Stimulated activated CD8-positive, alpha-beta memory T cell treated with anti-CD3 and anti-CD28 coated beads, Interleukin-4, amount 100 ng/mL, for 4 hours (primary cell): ENCODE measurements around the gene TAPBP.
"Not testable (repeated sequence)": the region's sequence is repeated elsewhere in the genome, so short reads cannot be mapped to it uniquely, and the experiment has no call there.

Experiments used
- DNase-seq, 2 donors: peaks; one replicate each; pipeline ENCODE4 v3.0.0-alpha.2; 2020; ENCODE audit warnings: low read depth in 2 of 2, low spot score in 1 of 2

TAPBP gene

DNA sequence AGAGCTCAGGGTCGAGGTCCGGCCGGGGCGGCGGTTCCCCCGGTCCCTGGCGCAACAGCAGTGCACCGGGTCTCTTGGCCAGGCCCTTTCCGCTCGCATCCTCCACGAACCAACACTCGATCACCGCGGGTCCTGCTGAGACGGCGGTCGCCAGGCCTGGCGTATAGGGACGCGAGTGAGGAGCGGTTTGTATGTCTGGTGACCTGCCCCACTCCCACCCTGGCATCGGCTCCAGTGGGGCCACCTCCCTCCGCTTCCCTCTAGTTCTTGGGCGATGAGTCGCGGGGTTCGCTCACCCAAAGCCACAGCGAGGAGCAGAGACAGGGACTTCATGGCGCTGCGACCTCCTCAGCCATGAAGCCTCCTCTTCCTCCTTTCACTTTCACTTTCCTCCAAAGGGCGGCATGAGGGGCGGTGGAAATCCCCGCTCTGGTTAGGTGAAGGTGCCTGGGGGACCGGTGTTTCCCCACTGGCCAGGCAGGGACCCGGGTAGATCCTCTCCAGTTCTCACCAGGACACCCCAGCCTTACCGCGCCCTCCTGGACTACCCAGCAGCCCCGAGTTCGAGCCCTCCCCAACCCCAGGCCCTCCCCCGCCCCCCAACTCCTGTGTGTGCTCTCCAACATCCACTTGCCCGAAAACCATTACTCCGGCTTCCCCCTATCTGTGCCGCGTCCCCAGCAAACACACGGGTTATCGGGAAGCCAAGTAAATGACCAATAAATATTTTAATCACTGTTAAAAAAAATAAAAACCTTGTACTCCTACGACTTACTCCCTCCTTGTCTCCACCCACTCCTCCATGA lies at the start of gene TAPBP:
TSS of gene TAPBP (minus strand) at position 370 of the 806 bp plus-strand sequence. CDS start at position 333, 37 bp downstream.
- DNase-seq, result peak; percentile 75 to 84

DNA sequence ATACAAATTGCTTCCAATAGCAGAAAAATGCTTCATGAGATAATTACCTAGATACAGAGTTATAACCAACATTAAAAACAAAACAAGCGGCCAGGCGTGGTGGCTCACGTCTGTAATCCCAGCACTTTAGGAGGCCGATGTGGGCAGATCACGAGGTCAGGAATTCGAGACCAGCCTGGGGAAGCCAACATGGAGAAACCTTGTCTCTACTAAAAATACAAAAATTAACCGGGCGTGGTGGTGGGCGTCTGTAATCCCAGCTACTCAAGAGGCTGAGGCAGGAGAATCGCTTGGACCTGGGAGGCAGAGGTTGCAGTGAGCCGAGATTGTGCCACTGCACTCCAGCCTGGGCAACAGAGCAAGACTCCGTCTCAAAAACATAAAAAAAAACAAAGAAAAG lies 49.6 kb upstream of the TAPBP start:
- DNase-seq, result not testable (repeated sequence)

DNA sequence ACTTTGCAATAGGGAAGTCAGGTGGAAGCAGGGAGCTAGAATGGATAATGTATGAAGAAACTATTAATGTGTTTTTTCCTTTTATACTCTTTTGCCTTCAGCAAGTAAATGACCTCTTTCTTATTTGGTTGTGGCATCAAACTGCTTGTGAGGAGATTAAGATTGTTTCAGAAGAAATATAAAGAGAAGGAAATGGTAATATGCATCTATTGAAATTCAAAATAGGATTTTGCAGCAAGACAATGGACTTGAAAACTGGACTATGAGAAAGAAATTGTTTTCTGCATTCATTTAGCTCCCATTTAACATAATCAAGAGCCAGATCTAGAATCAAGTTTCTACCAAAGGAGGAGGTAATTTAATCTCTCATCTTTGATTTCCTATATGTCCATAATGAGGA lies 45.5 kb upstream of the TAPBP start:
- DNase-seq, result no peak

DNA sequence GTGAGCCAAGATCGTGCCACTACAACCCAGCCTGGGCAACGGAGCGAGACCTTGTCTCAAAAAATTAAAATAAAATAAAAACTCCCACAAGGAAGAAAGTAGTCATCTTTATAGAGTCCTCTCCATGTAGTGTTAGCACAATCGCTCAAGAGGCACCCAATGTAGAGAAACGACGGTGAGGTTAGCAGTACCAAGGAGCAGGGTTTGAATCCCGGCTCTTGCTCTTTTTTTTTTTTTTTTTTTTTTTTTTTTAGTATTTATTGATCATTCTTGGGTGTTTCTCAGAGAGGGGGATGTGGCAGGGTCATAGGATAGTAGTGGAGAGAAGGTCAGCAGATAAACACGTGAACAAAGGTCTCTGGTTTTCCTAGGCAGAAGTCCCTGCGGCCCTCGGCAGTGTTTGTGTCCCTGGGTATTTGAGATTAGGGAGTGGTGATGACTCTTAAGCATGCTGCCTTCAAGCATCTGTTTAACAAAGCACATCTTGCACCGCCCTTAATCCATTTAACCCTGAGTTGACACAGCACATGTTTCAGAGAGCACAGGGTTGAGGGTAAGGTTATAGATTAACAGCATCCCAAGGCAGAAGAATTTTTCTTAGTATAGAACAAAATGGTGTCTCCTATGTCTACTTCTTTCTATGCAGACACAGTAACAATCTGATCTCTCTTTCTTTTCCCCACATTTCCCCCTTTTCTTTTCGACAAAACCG lies 43.4 kb upstream of the TAPBP start:
- not testable (repeated sequence) for DNase-seq

DNA sequence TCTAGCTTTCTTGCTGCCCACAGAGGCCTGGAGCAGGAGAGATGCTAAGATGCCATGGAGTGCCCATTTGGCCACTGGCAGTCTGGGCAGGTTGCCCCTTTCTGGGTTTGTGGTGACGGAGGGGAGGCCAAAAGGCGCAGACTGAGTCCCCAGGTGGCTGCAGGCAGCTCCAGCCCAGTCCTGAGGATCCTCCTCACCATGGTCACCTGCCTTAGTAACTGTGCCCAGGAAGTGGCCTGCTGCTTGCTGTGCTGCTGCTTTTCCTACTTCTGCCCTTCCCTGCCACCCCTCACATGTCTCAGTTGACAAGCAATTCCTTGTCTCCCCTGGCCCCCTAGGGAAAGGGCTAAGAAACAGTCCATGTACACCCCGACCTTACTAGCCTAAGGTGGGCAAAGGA lies 42.4 kb upstream of the TAPBP start:
- DNase-seq, result no peak

DNA sequence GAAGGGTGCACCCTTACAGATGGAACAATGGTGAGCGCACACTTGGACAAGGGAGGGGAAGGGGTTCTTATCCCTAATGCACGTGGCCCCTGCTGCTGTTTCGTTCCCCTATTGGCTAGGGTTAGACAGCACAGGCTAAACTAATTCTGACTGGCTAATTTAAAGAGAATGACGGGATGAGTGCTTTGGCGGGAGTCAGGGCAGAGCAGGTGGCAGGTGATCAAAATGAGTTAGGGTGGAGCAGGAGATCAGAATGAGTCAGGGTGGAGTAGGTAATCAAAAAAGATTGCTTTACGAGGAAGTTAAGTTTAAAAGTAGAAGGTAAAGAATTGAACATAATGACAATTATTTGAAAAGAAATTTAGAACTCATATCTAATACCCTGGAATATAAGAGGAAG lies 42.0 kb upstream of the TAPBP start:
- DNase-seq, result not testable (repeated sequence)

DNA sequence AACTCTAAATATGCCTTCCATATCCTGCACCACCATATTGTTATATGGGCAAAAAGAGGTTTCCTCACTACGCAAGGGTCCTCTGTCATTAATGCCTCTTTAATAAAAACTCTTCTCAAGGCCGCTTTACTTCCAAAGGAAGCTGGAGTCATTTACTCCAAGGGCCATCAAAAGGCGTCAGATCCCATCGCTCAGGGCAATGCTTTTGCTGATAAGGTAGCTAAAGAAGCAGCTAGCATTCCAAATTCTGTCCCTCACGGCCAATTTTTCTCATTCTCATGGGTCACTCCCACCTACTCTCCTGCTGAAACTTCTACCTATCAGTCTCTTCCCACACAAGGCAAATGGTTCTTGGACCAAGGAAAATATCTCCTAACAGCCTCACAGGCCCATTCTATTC lies 33.9 kb upstream of the TAPBP start:
- DNase-seq, result no peak

DNA sequence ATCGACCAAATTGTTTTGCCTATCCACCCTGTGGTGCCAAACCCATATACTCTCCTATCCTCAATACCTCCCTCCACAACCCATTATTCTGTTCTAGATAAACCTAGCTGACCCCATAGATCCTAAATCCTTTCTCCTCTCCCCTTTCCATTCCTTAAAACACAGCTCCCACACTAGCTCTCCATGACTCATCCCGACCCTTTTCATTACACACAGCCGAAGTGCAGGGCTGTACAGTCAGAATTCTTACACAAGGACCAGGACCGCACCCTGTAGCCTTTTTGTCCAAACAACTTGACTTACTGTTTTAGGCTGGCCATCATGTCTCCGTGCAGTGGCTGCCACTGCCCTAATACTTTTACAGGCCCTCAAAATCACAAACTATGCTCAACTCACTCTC lies 33.1 kb upstream of the TAPBP start:
- not testable (repeated sequence) for DNase-seq

DNA sequence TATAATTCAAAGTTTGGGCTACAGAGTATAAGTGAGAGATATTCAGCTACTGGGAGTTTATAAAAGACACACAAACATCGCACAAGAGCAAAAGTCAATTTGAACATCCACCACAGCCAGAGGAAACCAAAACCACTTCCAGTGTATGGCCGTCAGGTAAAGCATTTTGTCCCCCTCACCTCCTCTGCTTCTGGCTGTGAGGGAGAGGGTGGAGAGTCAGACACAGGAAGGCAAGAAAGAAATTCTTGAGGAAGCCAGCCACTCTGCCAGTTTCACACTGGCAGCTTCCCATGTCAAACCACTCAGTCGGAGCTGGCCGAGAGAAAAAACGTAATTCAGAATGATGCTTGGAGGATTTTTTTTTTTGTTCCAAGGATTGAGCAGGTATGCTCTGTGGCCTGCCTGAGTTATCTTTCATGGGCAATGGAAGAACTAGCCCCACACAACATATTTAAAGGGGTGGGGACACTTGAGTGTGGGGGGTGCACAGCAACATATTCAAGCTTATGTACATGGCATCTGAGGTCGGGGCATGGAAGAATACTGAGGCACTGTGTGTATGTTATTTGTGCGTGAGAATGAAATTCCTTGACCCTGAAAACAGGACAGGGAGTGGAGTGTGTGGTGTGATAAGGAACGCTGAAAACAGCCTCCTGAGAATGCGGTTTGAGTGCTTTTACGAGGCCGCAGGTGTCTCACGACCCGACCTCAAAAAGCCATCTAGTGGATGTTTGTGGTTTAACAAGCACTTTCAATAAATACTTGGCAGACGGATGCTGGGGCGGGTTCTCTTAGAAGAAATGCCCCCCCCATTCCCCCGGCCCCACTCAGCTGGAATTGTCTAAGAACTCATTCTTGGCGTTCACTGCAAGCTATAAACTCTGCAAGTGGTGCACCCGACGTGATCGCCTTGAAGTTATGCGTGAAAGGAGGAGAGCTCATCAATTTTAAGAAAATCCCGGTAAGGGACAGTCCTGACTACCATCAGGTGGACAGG lies 31.1 kb upstream of the TAPBP start:
- peak in 1 of 2 donors; percentile 48 for DNase-seq

DNA sequence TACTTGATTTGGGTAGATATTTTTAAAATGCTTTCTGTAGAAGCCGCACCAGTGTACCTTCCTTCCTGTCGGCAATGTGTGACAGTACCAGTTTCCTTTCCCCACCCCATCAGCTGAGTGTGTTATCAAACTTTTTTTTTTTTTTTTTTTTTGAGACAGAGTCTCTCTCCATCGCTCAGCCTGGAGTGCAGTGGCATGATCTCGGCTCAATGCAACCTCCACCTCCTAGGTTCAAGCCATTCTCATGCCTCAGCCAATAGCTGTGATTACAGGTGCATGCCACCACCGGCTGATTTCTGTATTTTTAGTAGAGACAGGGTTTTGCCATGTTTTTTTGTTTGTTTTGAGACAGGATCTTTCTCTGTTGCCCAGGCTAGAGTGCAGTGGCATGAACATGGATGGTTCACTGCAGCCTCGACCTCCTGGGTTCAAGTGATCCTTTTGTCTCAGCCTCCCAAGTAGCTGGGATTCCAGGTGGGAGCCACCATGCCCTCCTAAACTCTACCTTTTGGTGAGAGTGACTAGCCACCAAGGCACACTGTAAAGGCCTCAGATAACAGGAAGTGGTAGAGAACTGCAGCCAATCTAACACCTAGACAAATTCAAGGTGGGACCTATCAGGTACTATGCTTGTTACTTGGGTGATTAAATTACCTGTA lies 30.2 kb upstream of the TAPBP start:
- DNase-seq, result no peak

DNA sequence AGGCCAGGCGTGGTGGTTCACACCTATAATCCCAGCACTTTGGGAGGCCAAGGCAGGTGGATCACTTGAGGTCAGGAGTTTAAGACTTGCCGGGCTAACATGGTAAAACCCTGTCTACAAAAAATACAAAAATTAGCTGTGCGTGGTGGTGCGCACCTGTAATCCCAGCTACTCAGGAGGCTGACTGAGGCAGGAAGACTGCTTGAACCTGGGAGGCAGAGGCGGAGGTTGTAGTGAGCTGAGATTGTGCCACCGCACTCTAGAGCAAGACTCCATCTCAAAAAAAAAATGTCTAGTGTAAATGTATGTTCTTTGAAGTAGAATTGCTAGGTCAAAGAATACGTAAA lies 29.7 kb upstream of the TAPBP start:
- DNase-seq, result not testable (repeated sequence)

DNA sequence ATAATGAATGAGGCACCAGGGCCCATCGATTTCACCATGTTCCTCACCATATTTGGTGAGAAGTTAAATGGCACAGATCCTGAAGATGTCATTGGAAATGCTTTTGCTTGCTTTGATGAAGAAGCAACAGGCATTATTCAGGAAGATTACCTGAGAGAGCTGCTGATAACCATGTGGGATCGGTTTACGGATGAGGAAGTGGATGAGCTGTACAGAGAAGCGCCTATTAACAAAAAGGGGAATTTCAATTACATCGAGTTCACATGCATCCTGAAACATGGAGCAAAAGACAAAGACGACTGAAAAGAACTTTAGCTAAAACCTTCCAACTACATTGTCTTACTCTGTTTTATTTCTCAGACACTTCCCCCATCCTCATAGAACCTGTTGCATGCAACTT lies 25.3 kb upstream of the TAPBP start:
- no peak for DNase-seq

DNA sequence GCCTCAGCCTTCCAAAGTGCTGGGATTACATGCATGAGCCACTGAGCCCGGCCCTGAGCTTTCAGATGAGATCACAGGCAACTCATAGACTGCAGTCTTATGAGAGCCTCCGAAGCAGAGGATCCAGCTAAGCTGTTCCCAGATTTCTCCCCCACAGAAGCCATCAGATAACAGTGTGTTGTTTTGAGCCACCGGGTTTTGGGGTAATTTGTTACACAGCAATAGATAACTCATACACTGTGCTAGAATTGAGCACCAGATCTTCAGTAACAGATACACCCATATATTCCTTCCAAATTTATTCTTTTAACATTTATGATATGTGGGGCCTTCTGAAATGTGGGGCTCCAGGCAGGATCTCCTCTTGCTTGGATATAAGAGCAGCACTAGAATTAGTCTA lies 22.6 kb upstream of the TAPBP start:
- DNase-seq, result no peak

DNA sequence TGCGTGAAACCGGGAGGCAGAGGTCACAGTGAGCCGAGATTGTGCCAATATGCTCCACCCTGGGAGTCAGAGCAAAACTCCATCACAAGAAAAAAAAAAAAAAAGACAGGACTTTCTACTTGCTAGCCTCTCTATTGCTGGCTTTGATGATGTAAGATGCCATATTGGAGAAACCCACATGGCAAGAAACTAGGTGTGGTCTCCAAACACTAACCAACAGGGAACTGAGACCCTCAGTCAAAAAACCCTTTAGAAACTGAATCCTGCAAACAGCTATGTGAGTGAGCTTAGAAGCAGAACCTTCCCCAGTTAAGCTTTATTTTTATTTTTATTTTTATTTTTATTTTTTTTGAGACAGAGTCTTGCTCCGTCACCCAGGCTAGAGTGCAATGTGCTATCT lies 22.0 kb upstream of the TAPBP start:
- no peak for DNase-seq

DNA sequence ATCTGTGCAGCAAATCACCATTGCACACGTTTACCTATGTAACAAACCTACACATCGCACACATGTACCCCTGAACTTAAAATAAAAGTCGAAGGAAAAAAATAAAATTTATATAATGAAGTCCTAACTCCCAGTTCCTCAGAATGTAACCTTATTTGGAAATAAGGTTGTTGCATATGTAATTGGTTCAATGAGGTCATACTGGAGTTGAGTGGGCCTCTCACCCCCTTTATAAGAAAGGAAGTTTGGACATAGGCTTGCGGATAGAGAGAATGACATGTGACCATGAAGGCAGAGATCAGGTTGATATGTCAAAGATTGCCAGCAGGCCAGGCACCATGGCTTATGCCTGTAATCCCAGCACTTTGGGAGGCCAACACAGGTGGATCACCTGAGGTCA lies 19.8 kb upstream of the TAPBP start:
- DNase-seq, result no peak

DNA sequence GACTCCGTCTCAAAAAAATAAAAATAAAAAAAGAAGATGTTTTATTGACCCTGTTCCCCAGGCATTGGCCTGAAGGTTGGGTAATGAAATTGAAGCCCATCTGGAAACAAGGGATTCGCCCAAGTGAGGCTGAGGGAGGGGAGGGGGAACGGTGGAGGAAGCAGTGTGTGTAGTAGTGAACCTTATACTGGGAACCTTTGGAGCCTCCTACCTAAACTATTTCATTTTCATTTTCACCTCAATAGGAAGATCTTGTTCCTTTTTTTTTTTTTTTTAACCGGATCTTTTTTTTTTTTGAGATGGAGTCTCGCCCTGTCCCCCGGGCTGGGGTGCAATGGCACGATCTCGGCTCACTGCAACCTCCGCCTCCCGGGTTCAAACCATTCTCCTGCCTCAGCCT lies 16.9 kb upstream of the TAPBP start:
- DNase-seq, result no peak

DNA sequence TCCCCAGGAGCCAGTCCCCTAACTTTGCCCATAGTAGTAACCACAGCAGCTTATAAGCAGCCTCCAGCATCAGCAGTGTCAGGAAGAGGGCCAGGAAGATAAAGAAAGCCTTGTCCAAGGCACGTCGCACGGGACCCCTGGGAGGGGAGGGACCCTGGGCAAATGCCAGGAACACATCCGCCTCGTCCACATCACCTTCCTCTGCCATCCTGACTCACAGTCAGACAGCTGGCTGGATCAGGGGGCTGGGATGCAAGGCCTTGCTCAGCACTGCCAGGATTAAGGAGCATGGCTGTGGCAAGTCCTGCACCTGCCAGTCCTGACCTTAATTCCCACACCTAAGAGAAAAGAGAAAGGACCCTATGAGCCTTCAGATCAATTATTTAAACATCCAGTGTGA lies 15.2 kb upstream of the TAPBP start:
- DNase-seq, result no peak

DNA sequence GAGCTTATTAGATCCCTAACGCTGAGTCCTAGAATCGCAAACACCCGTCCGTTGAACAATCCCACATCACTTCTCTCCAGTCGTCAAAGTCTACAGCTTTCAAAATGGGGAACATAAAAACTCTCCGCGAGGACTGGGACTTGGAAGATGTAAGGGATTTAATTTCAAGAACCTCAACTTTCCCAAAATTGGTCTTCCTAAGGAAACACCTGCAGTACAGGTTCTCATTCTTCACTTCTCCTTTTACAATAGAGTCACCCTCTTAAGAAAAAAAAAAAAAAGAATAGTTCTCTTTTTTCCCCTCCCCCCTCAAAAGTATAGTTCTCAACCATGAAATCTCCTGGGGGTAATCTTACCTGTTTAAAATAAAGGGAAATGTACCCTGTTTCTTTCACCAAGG lies 10.2 kb upstream of the TAPBP start:
- no peak for DNase-seq

DNA sequence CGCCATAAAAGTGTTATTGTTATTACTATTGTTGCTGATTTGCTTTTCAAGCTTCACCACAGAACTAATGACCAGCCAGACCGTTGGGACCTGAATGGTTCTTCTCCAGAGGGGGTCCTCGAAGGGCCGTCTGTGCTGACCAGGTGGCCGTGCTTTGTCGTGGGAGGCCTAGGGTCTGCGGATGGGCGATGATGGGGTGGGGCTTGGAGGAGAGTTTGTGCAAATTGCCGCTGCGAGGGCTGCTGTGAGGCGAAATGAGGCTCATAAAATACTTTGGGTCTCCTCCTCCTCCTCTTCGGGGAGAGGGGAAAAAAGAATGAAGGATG lies 9.7 kb upstream of the TAPBP start:
- DNase-seq, result no peak

DNA sequence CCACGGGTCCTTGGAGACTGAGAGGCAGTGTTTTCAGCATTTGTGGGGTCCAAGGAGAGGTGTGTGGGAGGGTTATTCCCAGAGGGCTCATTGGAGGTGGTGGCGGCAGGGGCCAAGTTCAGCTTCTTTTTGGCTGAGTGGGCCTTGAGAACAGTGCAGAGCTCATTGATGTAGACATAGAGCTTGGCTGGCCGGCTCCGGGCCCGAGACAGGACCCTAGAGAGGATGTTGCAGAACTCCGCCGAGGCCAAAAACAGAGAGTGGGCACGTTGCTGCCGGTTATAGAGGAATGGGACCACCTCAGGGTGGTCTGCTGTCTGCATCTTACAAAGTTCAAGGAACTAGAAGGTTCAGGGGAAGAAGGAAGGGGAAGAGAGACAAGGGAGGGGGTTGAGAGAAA lies 7.3 kb upstream of the TAPBP start:
- no peak for DNase-seq
